Mammary epithelial cell (primary cell): ENCODE measurements around the gene RTN4RL1.

ENCODE experiments used
- CTCF ChIP-seq, 2 donors: IDR thresholded peaks in 1 of 2; conservative IDR thresholded peaks in 1 of 2; 2 replicates each; pipeline ENCODE4 v1.5.1; 2011 to 2012; ENCODE audit warnings: inconsistent platforms in 2 of 2, low read length in 2 of 2, mild to moderate bottlenecking in 2 of 2, control low read depth in 1 of 2, low read depth in 1 of 2; ENCODE audit not compliant: insufficient read depth in 1 of 2; ENCODE audit errors: extremely low read depth in 1 of 2
- EZH2 ChIP-seq: IDR thresholded peaks from 2 replicates; pipeline ENCODE4 v1.6.1; 2012; ENCODE audit warnings: low read length, inconsistent platforms, borderline replicate concordance

DNA sequence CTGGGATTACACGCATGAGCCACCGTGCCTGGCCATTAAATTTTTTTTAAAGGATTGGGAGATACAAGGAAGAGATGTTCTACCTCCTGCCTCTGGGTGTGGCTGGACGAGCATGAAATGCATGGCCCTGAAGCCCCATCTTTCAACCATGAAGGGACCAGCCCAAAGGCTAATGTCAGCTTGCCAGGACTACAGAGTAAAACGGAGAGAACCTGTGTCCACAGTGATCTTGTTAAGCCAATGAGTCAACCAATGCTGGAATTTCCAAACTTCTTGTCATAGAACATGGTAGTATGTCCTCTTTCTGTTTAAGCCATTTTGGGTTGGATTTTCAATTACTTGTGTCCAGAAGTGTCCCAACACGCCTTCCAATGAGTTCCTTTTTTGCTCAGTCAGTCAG, 71.3 kb downstream of the RTN4RL1 start:
- TF ChIP-seq CTCF (conservative IDR thresholded peaks at IDR 0.05 in 1 of 2, IDR thresholded peaks at IDR 0.05 in 1 of 2; ENCODE audit: extremely low read depth in 1 of 2, insufficient read depth in 1 of 2, low read depth in 1 of 2, low read length in 2 of 2) (no peak), EZH2 (no peak)
